ENCODE data around the gene SEMA6A. TPM values are rescaled to one million over a fixed set of nuclear protein-coding genes. Genes with fewer than 3 reads are reported as not detected.

The SEMA6A gene
- total and polyA plus RNA-seq, 9 of the 15 experiments (the other 6 are each of a cell fraction or from before 2014, with no cell fraction given), result 0.04 to 0.42 (median 0.18) TPM; not detected in 5

- H3K9me1 ChIP-seq (ENCODE audit: control insufficient read depth, insufficient read depth, low read length), result no peaks in the 10 kb centered on the region
Observed at GRCh38 chr5:116562669-116563068, 12.0 kb downstream of the SEMA6A start.

More at GRCh38 chr5:116562669-116563068, 12.0 kb downstream of the SEMA6A start:
- ATAC-seq (no peak), FAIRE-seq (no peak), DNase-seq (ENCODE audit: extremely low read depth in 1 of 4, low spot score in 3 of 4) (no peak)
- Histone ChIP-seq H2AFZ (ENCODE audit: low read depth, low read length) (no peak overlapping the region), H3K79me2 (ENCODE audit: control insufficient read depth, insufficient read depth, low read length) (no peaks in the 10 kb centered on the region), H3K36me3 (ENCODE audit: control insufficient read depth, insufficient read depth, low read length) (no peaks in the 10 kb centered on the region), H4K20me1 (replicated peaks; ENCODE audit: control insufficient read depth, insufficient read depth, low read length) (no peaks in the 10 kb centered on the region), H3K4me1 (replicated peaks in 1 of 2; ENCODE audit: control insufficient read depth in 2 of 2, insufficient read depth in 2 of 2, low read length in 2 of 2) (no peaks in the 10 kb centered on the region), H3K4me2 (ENCODE audit: insufficient read depth, low read length) (no peak overlapping the region), H3K9ac (ENCODE audit: insufficient read depth in 1 of 2, low read depth in 2 of 2, low read length in 2 of 2) (no peak overlapping the region), H3K27me3 (ENCODE audit: control insufficient read depth in 2 of 2, insufficient read depth in 2 of 2, low read length in 2 of 2) (peaks cover 0 to 5% of the 10 kb centered on the region in 2 experiments; a peak in 2 of 5 replicates), H3K9me3 (replicated peaks; ENCODE audit: control insufficient read depth, insufficient read depth, low read depth, low read length) (no peaks in the 10 kb centered on the region), H3K27ac (ENCODE audit: extremely low read depth, low read depth, low read length) (no peak overlapping the region), H3K4me3 (no peak overlapping the region)
- 0% methylated on average over 11 of the region's 11 CpGs for WGBS (ENCODE audit: insufficient coverage, low coverage, missing lambda C conversion rate)
- ChIA-PET CTCF (ENCODE audit: low intra/inter-chr PET ratio) (no interaction called here), POLR2A (no interaction called here)
- TF ChIP-seq MYBL2 (IDR thresholded peaks at IDR 0.05; ENCODE audit: low read depth) (no peak), MYBL2 (CRISPR knock-in tag; IDR thresholded peaks at IDR 0.05; ENCODE audit: borderline replicate concordance) (no peak), TAL1 (IDR thresholded peaks at IDR 0.05) (no peak), PHF21A (IDR thresholded peaks at IDR 0.05; ENCODE audit: borderline replicate concordance, low read depth) (no peak), PHTF2 (CRISPR knock-in tag; IDR thresholded peaks at IDR 0.05) (no peak), SRF (CRISPR knock-in tag; IDR thresholded peaks at IDR 0.05) (no peak), NUFIP1 (IDR thresholded peaks at IDR 0.05; ENCODE audit: partially characterized antibody) (no peak), NCOA2 (IDR thresholded peaks at IDR 0.05; ENCODE audit: partially characterized antibody in 2 of 2) (no peak), TCF7 (IDR thresholded peaks at IDR 0.05; ENCODE audit: borderline replicate concordance) (no peak), TCFL5 (CRISPR knock-in tag; conservative IDR thresholded peaks at IDR 0.05) (no peak), CCAR2 (IDR thresholded peaks at IDR 0.05; ENCODE audit: low read depth, low read length) (no peak), MTF1 (CRISPR knock-in tag; IDR thresholded peaks at IDR 0.05; ENCODE audit: borderline replicate concordance) (no peak), KLF16 (IDR thresholded peaks at IDR 0.05) (no peak), GATAD2A (IDR thresholded peaks at IDR 0.05) (no peak)
- TF ChIP-seq, protein P1, sequence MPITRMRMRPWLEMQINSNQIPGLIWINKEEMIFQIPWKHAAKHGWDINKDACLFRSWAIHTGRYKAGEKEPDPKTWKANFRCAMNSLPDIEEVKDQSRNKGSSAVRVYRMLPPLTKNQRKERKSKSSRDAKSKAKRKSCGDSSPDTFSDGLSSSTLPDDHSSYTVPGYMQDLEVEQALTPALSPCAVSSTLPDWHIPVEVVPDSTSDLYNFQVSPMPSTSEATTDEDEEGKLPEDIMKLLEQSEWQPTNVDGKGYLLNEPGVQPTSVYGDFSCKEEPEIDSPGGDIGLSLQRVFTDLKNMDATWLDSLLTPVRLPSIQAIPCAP (CRISPR knock-in tag; IDR thresholded peaks at IDR 0.05; ENCODE audit: borderline replicate concordance), result no peak
- TF ChIP-seq, protein P2, sequence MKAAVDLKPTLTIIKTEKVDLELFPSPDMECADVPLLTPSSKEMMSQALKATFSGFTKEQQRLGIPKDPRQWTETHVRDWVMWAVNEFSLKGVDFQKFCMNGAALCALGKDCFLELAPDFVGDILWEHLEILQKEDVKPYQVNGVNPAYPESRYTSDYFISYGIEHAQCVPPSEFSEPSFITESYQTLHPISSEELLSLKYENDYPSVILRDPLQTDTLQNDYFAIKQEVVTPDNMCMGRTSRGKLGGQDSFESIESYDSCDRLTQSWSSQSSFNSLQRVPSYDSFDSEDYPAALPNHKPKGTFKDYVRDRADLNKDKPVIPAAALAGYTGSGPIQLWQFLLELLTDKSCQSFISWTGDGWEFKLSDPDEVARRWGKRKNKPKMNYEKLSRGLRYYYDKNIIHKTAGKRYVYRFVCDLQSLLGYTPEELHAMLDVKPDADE (conservative IDR thresholded peaks at IDR 0.05; ENCODE audit: control insufficient read depth, low read depth, low read length), result no peak
- in situ Hi-C loops (cut with MboI) (no loop called here), intact Hi-C loops (cut with micrococcal nuclease) (no loop called here)
- no TSS peak for BruUV-seq (replicated peaks)

Measured in K562 (cell line).